HG03571 (cell line): ENCODE measurements around the gene AMZ1.

ENCODE experiments used
- ATAC-seq: cut with Tn5 transposase; IDR thresholded peaks from one replicate; pipeline ENCODE4 v1.9.1; 2021; ENCODE audit not compliant: unreplicated experiment

The AMZ1 gene

GRCh38 chr7:2764621-2765020, 76.6 kb downstream of the AMZ1 start:
- ATAC-seq: no peak
